ENCODE data around the gene POGZ. TPM values are rescaled to one million over a fixed set of nuclear protein-coding genes. Genes with fewer than 3 reads are reported as not detected.
A peak's percentile ranks its signal among the peaks of the same experiment; 100 is the strongest.

The POGZ gene
- total RNA-seq, 4 donors from 2014 or later, result 44.1 to 90.9 (median 72.7) TPM

DNA sequence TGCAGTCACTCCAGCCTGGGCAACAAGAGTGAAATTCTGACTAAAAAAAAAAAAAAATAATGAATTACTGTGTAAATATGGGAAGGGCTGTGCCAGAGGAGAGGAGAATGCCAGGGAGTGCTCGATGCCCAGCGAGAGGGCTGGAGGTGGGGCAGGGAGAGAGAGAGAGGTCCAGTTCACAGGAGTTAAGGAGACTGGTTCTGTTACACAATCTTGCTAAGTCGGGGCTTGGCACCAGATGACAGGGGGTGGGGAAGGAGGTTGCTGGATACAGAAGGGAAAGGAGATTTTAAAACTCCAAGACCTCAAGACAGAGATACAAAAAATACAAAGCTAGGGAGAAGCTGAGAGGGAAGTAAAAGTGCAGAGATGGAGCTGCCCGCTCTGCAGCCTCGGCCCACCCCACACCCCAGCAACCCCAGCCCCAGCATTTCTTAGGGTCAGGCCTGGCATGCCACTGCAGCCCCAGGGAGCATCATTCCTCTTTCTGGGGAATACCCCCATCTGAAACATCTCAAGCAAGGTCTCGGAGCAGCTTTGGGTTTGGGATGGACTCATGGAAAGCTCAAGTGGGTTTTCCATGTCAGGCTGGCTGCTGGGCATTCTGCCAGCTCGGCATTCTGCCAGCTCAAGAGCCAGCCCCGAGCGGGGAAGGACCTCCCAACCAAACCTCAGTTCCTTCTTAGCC lies 87.8 kb downstream of the POGZ start:
- 21 to 31% methylated on average over 5 to 9 of the region's 9 CpGs for WGBS, 2 donors (ENCODE audit: low coverage in 1 of 2)
- TF ChIP-seq POLR2A (IDR thresholded peaks at IDR 0.05), result peak; percentile 21
- TF ChIP-seq CTCF (IDR thresholded peaks at IDR 0.05), result no peak
- TF ChIP-seq POLR2AphosphoS5 (IDR thresholded peaks at IDR 0.05), result peak in 2 of 3 donors; percentile 5 to 27
- TF ChIP-seq EP300 (IDR thresholded peaks at IDR 0.05; ENCODE audit: low read depth), result no peak
- intact Hi-C loops (cut with DNase I; ENCODE audit: low total_unique reads), result loop anchor here (2.0 kb wide), 1 partner anchor 27 kb away; the partner anchor contains the start of gene PSMB4
- H3K36me3 ChIP-seq, result peaks cover 0 to 18% (median 6%) of the 10 kb centered on the region in 4 donors
- in situ Hi-C loops (cut with MboI; ENCODE audit: low pct_ligation_motif_present in 1 of 4, low pct_unique_long_range_greater_than_20kb in 1 of 4, low sequenced_read_pairs in 3 of 4), result no loop called here
- no peaks in the 10 kb centered on the region for H3K27me3 ChIP-seq
- H3K9me3 ChIP-seq, result no peaks in the 10 kb centered on the region
- DNase-seq, result peak; percentile 75
- H3K27ac ChIP-seq, result peak overlapping the region; percentile 84 to 92 (median 87)
- peak overlapping the region; percentile 36 to 63 (median 45) for H3K4me3 ChIP-seq
- peaks cover 13 to 73% (median 49%) of the 10 kb centered on the region in 4 donors for H3K4me1 ChIP-seq

DNA sequence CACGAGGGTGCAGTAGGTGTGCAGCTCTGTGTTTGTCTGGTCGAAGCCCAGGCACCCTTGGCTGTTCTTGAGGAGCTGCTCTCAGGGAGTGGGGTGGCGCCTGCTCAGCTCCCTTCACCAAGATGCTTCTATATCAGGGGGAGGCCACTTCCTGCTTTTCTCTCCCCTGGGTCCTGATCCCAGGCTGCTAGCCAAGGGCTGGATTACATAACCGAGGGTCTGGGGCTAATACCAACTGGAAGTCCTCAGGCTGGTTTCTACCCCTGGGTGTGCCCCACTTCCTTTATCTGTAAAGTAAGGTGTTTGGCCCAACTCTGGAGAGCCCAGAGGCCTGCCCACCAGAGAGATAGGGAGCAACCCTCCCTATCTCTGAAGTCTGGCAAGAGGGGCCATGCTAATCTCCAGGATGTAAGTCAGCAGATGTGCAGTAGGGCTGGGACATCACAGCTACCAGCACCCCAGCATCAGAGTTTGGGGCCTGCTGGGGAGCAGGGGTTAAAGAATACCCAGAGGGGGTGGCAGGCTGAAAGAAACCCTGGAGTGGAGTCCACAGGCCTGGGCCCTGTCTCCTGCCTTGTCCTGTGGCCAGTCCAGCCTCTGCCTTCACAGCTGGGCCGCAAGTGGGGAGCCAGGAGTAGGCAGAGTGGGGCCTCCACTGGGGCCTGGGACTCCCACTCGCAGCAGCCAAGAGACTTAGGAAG lies 88.9 kb downstream of the POGZ start:
- no peak for TF ChIP-seq POLR2A (IDR thresholded peaks at IDR 0.05)
- TF ChIP-seq EP300 (IDR thresholded peaks at IDR 0.05; ENCODE audit: low read depth), result no peak
- peak in 1 of 3 donors; percentile 17 for TF ChIP-seq POLR2AphosphoS5 (IDR thresholded peaks at IDR 0.05)
- H3K36me3 ChIP-seq, result peaks cover 0 to 28% (median 12%) of the 10 kb centered on the region in 4 donors
- no peaks in the 10 kb centered on the region for H3K9me3 ChIP-seq
- peaks cover 13 to 67% (median 49%) of the 10 kb centered on the region in 4 donors for H3K4me1 ChIP-seq
- intact Hi-C loops (cut with DNase I; ENCODE audit: low total_unique reads), result no loop called here
- H3K27ac ChIP-seq, result peak overlapping the region; percentile 84 to 92 (median 87)
- 52% methylated on average over 4 of the region's 6 CpGs; no CpG with 5 or more reads in 1 of the 2 donors for WGBS, 2 donors (ENCODE audit: low coverage in 1 of 2)
- no peaks in the 10 kb centered on the region for H3K27me3 ChIP-seq
- in situ Hi-C loops (cut with MboI; ENCODE audit: low pct_ligation_motif_present in 1 of 4, low pct_unique_long_range_greater_than_20kb in 1 of 4, low sequenced_read_pairs in 3 of 4), result no loop called here
- peak; percentile 34 for DNase-seq
- H3K4me3 ChIP-seq, result peak overlapping the region in 3 of 4 donors; percentile 36 to 63 (median 46)

GRCh38 chr1:151369621-151370048 lies 89.7 kb downstream of the POGZ start:
- Histone ChIP-seq H3K4me3 (peak overlapping the region in 3 of 4 donors; percentile 36 to 63 (median 46)), H3K36me3 (peaks cover 0 to 33% (median 16%) of the 10 kb centered on the region in 4 donors), H3K9me3 (no peaks in the 10 kb centered on the region), H3K27ac (peak overlapping the region; percentile 84 to 92 (median 87)), H3K27me3 (no peaks in the 10 kb centered on the region), H3K4me1 (peaks cover 13 to 65% (median 47%) of the 10 kb centered on the region in 4 donors)
- 48% methylated on average over 15 of the region's 15 CpGs; no CpG with 5 or more reads in 1 of the 2 donors for WGBS, 2 donors (ENCODE audit: low coverage in 1 of 2)
- intact Hi-C loops (cut with DNase I; ENCODE audit: low total_unique reads), result no loop called here
- TF ChIP-seq EP300 (IDR thresholded peaks at IDR 0.05; ENCODE audit: low read depth) (no peak), CTCF (IDR thresholded peaks at IDR 0.05) (peak in 3 of 5 experiments; percentile 19 to 55 (median 43)), POLR2A (IDR thresholded peaks at IDR 0.05) (no peak), POLR2AphosphoS5 (IDR thresholded peaks at IDR 0.05) (peak in 1 of 3 donors; percentile 39)
- DNase-seq, result peak; percentile 55
- in situ Hi-C loops (cut with MboI; ENCODE audit: low pct_ligation_motif_present in 1 of 4, low pct_unique_long_range_greater_than_20kb in 1 of 4, low sequenced_read_pairs in 3 of 4), result no loop called here

DNA sequence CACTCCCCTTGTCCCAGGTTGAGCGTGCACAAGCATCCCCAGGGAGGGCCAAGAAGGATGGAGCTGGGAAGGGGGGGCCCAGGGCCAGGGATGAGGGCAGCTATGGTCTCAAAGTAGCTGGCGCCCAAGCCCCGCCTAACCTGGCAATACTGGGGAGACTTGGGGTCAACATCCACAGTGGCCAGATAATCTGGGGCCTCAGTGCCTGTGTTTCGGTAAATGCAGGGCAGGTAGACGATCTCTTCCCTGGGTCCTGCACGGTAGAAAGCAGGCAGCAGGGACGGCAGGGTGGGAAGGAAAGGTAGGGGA lies 90.0 kb downstream of the POGZ start:
- no peaks in the 10 kb centered on the region for H3K27me3 ChIP-seq
- in situ Hi-C loops (cut with MboI; ENCODE audit: low pct_ligation_motif_present in 1 of 4, low pct_unique_long_range_greater_than_20kb in 1 of 4, low sequenced_read_pairs in 3 of 4), result no loop called here
- H3K27ac ChIP-seq, result peak overlapping the region; percentile 84 to 92 (median 87)
- no peaks in the 10 kb centered on the region for H3K9me3 ChIP-seq
- peaks cover 13 to 64% (median 45%) of the 10 kb centered on the region in 4 donors for H3K4me1 ChIP-seq
- intact Hi-C loops (cut with DNase I; ENCODE audit: low total_unique reads), result no loop called here
- DNase-seq, result no peak
- H3K36me3 ChIP-seq, result peaks cover 0 to 35% (median 17%) of the 10 kb centered on the region in 4 donors
- 56% methylated on average over 7 of the region's 7 CpGs; no CpG with 5 or more reads in 1 of the 2 donors for WGBS, 2 donors (ENCODE audit: low coverage in 1 of 2)
- no peak for TF ChIP-seq POLR2A (IDR thresholded peaks at IDR 0.05)
- no peak for TF ChIP-seq POLR2AphosphoS5 (IDR thresholded peaks at IDR 0.05)
- no peak for TF ChIP-seq CTCF (IDR thresholded peaks at IDR 0.05)
- no peak for TF ChIP-seq EP300 (IDR thresholded peaks at IDR 0.05; ENCODE audit: low read depth)
- peak overlapping the region in 2 of 4 donors; percentile 36 to 63 for H3K4me3 ChIP-seq
